ENCODE results near the gene R3HDM2.

Gene R3HDM2

GRCh38 chr12:57223191-57224165 is 207.4 kb downstream of the R3HDM2 start:
- no peak overlapping the region for H3K4me3 ChIP-seq (ENCODE audit: low read length)
- no peaks in the 10 kb centered on the region for H3K9me3 ChIP-seq (ENCODE audit: control insufficient read depth, low read depth, low read length)
- no peak overlapping the region for H3K27ac ChIP-seq (ENCODE audit: low read length)
- peaks cover 34% of the 10 kb centered on the region for H3K4me1 ChIP-seq (ENCODE audit: control insufficient read depth, low read depth, low read length)
- no peaks in the 10 kb centered on the region for H3K36me3 ChIP-seq (ENCODE audit: control insufficient read depth, low read depth, low read length)
- peaks cover 100% of the 10 kb centered on the region for H3K27me3 ChIP-seq (ENCODE audit: control insufficient read depth, insufficient read depth, low read length)
- H3K9ac ChIP-seq (ENCODE audit: low read length): no peak overlapping the region

DNA sequence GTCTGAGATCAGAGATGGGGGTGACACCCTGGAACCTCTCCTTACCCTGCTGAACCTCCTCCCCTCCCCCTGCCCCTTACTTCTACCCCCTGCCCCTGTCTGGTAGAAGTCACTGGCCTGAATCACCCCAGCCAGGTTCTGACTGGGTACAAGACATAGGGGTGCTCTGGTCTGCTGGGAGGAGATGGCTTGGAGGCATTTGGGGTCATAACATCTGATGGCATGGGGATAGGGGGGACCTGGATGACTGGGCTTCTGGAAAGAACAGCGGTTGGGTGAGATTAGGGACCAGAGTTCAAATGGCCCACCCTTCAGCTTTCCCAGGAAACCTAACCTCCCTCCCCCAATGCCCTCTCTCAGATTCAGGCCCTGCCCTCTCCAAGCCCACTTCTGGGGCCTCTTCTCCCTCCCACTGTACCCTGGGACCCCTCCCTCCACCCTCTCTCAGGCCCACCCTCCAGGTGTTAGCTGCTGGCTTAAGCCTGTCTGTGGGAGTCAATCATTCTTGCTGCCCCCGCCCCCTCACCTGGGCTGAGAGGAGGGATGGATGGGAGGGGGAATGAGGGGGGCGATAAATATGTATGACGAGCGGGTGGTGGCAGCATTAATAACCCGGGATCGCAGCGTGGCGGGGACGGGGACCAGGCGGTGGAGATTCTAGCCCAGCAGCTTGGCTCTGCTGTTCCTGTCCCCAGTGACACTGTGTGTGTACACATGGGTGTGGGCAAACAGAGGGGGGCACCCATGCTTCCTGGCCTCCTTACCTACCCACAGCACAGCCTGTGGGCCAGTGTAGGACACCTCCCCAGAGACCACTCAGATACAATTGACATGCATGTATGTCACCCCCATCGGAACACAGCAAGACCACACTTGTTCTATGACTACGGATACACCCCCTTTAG is 208.3 kb downstream of the R3HDM2 start:
- H3K36me3 ChIP-seq (ENCODE audit: control insufficient read depth, low read depth, low read length): no peaks in the 10 kb centered on the region
- peaks cover 100% of the 10 kb centered on the region for H3K27me3 ChIP-seq (ENCODE audit: control insufficient read depth, insufficient read depth, low read length)
- peaks cover 32% of the 10 kb centered on the region for H3K4me1 ChIP-seq (ENCODE audit: control insufficient read depth, low read depth, low read length)
- H3K4me3 ChIP-seq (ENCODE audit: low read length): no peak overlapping the region
- H3K9me3 ChIP-seq (ENCODE audit: control insufficient read depth, low read depth, low read length): no peaks in the 10 kb centered on the region
- no peak overlapping the region for H3K27ac ChIP-seq (ENCODE audit: low read length)
- no peak overlapping the region for H3K9ac ChIP-seq (ENCODE audit: low read length)

- Histone ChIP-seq H3K9ac (ENCODE audit: low read length) (no peak overlapping the region), H3K4me1 (ENCODE audit: control insufficient read depth, low read depth, low read length) (peaks cover 23% of the 10 kb centered on the region), H3K27ac (ENCODE audit: low read length) (no peak overlapping the region), H3K9me3 (ENCODE audit: control insufficient read depth, low read depth, low read length) (no peaks in the 10 kb centered on the region), H3K36me3 (ENCODE audit: control insufficient read depth, low read depth, low read length) (no peaks in the 10 kb centered on the region), H3K4me3 (ENCODE audit: low read length) (peak overlapping the region; percentile 30), H3K27me3 (ENCODE audit: control insufficient read depth, insufficient read depth, low read length) (peaks cover 99% of the 10 kb centered on the region)
These were observed 209.5 kb downstream of the R3HDM2 start for GRCh38 chr12:57221169-57221917.

- Histone ChIP-seq H3K27ac (ENCODE audit: low read length) (no peak overlapping the region), H3K9ac (ENCODE audit: low read length) (no peak overlapping the region), H3K36me3 (ENCODE audit: control insufficient read depth, low read depth, low read length) (no peaks in the 10 kb centered on the region), H3K4me1 (ENCODE audit: control insufficient read depth, low read depth, low read length) (peaks cover 20% of the 10 kb centered on the region), H3K4me3 (ENCODE audit: low read length) (no peak overlapping the region), H3K27me3 (ENCODE audit: control insufficient read depth, insufficient read depth, low read length) (peaks cover 99% of the 10 kb centered on the region), H3K9me3 (ENCODE audit: control insufficient read depth, low read depth, low read length) (no peaks in the 10 kb centered on the region)
These were observed 210.1 kb downstream of the R3HDM2 start for GRCh38 chr12:57220770-57221168.

GRCh38 chr12:57219993-57220754 is 210.7 kb downstream of the R3HDM2 start:
- Histone ChIP-seq H3K27ac (ENCODE audit: low read length) (no peak overlapping the region), H3K27me3 (ENCODE audit: control insufficient read depth, insufficient read depth, low read length) (peaks cover 99% of the 10 kb centered on the region), H3K9ac (ENCODE audit: low read length) (no peak overlapping the region), H3K9me3 (ENCODE audit: control insufficient read depth, low read depth, low read length) (peaks cover 4% of the 10 kb centered on the region), H3K4me3 (ENCODE audit: low read length) (peak overlapping the region; percentile 9), H3K36me3 (ENCODE audit: control insufficient read depth, low read depth, low read length) (no peaks in the 10 kb centered on the region), H3K4me1 (ENCODE audit: control insufficient read depth, low read depth, low read length) (peaks cover 19% of the 10 kb centered on the region)

DNA sequence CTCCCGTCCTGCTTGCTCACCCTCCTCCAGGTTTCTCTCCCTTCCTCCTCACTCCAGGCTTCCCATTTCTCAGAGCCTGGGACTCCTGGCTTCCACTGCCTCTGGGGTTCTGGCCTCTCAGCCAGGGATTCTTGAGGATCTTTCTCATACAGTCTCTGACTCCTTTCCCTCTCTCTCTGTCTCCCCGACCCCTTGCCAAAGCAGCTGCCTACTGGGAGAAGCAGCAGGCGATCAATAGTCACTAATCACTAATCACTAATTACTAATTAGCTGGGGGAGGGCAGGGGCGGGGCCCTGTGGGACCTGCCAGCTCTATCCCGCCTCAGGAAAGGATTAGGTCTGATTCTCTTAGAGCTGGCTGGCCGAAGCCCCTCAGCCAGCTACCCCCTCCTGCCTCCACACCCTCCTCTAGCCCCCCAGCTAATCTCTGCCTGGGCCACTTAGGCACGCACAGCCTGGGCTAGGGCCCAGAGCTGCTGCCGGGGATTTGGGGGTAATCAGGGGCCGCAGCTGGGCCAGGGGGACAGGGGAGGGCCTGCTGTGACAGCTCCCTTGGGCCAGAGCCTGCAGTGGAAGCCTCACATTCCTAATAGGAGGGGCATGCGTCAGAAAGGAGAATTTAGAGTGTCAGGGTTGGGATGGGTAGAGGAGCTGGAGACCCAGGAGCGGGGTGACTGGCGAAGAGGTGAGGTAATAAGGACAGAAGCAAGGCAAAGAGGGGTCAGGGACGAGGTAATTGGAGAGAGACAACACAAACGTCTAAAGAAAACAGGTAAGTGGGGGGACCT is 211.4 kb downstream of the R3HDM2 start:
- H3K4me1 ChIP-seq (ENCODE audit: control insufficient read depth, low read depth, low read length): peaks cover 24% of the 10 kb centered on the region
- H3K36me3 ChIP-seq (ENCODE audit: control insufficient read depth, low read depth, low read length): no peaks in the 10 kb centered on the region
- H3K27ac ChIP-seq (ENCODE audit: low read length): no peak overlapping the region
- H3K9me3 ChIP-seq (ENCODE audit: control insufficient read depth, low read depth, low read length): peaks cover 4% of the 10 kb centered on the region
- H3K9ac ChIP-seq (ENCODE audit: low read length): no peak overlapping the region
- peak overlapping the region; percentile 9 for H3K4me3 ChIP-seq (ENCODE audit: low read length)
- H3K27me3 ChIP-seq (ENCODE audit: control insufficient read depth, insufficient read depth, low read length): peaks cover 99% of the 10 kb centered on the region

DNA sequence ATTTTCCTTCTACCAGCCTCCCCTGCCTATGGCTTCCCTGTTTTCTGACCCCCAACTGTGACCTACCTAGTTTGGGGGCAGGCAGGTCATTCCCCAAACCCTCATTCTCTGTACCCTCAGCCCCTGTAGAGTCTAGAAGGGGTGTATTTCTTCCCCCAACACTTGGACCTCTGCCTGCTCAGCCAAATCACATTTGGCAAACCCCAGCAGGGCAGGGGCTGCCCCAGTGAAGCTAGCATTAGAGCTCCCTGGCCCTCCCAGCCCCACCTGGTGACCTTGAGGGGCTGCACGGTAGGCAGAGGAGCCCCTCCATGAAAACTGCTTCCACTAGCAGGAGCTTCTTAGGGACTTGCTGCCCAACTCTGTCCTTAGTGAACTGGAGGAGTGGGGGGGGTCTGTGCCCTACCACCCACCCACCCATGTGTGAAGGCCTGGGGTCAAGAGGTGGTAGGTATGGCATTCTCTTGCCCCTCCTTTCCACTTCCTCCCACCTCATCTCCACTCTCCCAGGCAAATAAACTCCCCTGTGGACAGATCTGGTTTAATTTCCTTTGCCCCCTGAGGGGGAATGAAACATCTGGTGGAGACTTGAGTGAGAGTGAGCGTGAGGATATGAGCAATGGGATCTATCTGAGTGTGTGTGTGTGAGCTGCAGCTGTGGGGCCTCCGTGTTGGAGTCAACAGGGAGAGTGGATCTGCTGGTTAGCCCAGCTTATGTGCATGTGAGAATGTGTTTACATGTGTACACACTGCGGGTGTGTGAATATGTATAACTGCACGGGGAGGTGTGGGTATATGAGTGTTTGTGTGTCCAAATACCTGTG is 212.6 kb downstream of the R3HDM2 start:
- Histone ChIP-seq H3K4me1 (ENCODE audit: control insufficient read depth, low read depth, low read length) (peaks cover 34% of the 10 kb centered on the region), H3K4me3 (ENCODE audit: low read length) (no peak overlapping the region), H3K9ac (ENCODE audit: low read length) (no peak overlapping the region), H3K9me3 (ENCODE audit: control insufficient read depth, low read depth, low read length) (peaks cover 4% of the 10 kb centered on the region), H3K27me3 (ENCODE audit: control insufficient read depth, insufficient read depth, low read length) (peaks cover 98% of the 10 kb centered on the region), H3K36me3 (ENCODE audit: control insufficient read depth, low read depth, low read length) (no peaks in the 10 kb centered on the region), H3K27ac (ENCODE audit: low read length) (no peak overlapping the region)

GRCh38 chr12:57216921-57217879 is 213.6 kb downstream of the R3HDM2 start:
- H3K9ac ChIP-seq (ENCODE audit: low read length): no peak overlapping the region
- no peaks in the 10 kb centered on the region for H3K36me3 ChIP-seq (ENCODE audit: control insufficient read depth, low read depth, low read length)
- H3K9me3 ChIP-seq (ENCODE audit: control insufficient read depth, low read depth, low read length): peaks cover 4% of the 10 kb centered on the region
- H3K27me3 ChIP-seq (ENCODE audit: control insufficient read depth, insufficient read depth, low read length): peaks cover 88% of the 10 kb centered on the region
- peak overlapping the region; percentile 51 for H3K4me3 ChIP-seq (ENCODE audit: low read length)
- H3K27ac ChIP-seq (ENCODE audit: low read length): no peak overlapping the region
- H3K4me1 ChIP-seq (ENCODE audit: control insufficient read depth, low read depth, low read length): peaks cover 31% of the 10 kb centered on the region
